COLO668 (cell line): Measurements from ENCODE around the gene TBC1D5.
A peak's percentile ranks its signal among the peaks of the same experiment; 100 is the strongest.
"Not testable (repeated sequence)": the region's sequence is repeated elsewhere in the genome, so short reads cannot be mapped to it uniquely, and the experiment has no call there.

Source experiments
- DNase-seq: peaks from one replicate; lab custom pipeline; 2025; ENCODE audit not compliant: unreplicated experiment; lab: John Stamatoyannopoulos, UW

TBC1D5 gene

GRCh38 chr3:17423786-17424536 is 318.5 kb downstream of the TBC1D5 start:
- no peak for DNase-seq

GRCh38 chr3:17422636-17423035 is 319.8 kb downstream of the TBC1D5 start:
- DNase-seq: no peak

GRCh38 chr3:17420668-17421067 is 321.8 kb downstream of the TBC1D5 start:
- DNase-seq: no peak

- peak; percentile 4 for DNase-seq
Observed at GRCh38 chr3:17412950-17413530, 329.4 kb downstream of the TBC1D5 start.

GRCh38 chr3:17411157-17411877 is 331.1 kb downstream of the TBC1D5 start:
- no peak for DNase-seq

- DNase-seq: no peak
Observed at GRCh38 chr3:17407576-17407975, 334.9 kb downstream of the TBC1D5 start.

- DNase-seq: no peak
Observed at GRCh38 chr3:17404548-17404947, 337.9 kb downstream of the TBC1D5 start.

- no peak for DNase-seq
Observed at GRCh38 chr3:17402442-17402841, 340.0 kb downstream of the TBC1D5 start.

GRCh38 chr3:17401912-17402311 is 340.5 kb downstream of the TBC1D5 start:
- no peak for DNase-seq

- DNase-seq: no peak
Observed at GRCh38 chr3:17399586-17399985, 342.8 kb downstream of the TBC1D5 start.

- DNase-seq: no peak
Observed at GRCh38 chr3:17398959-17399551, 343.4 kb downstream of the TBC1D5 start.

GRCh38 chr3:17396036-17396435 is 346.4 kb downstream of the TBC1D5 start:
- DNase-seq: no peak

- no peak for DNase-seq
Observed at GRCh38 chr3:17394541-17395155, 347.8 kb downstream of the TBC1D5 start.

GRCh38 chr3:17392516-17392915 is 349.9 kb downstream of the TBC1D5 start:
- not testable (repeated sequence) for DNase-seq

- no peak for DNase-seq
Observed at GRCh38 chr3:17390785-17391184, 351.6 kb downstream of the TBC1D5 start.

GRCh38 chr3:17387108-17387507 is 355.3 kb downstream of the TBC1D5 start:
- DNase-seq: no peak

GRCh38 chr3:17386432-17386831 is 356.0 kb downstream of the TBC1D5 start:
- DNase-seq: no peak

- DNase-seq: no peak
Observed at GRCh38 chr3:17384567-17385296, 357.7 kb downstream of the TBC1D5 start.

GRCh38 chr3:17373304-17373703 is 369.1 kb downstream of the TBC1D5 start:
- no peak for DNase-seq

- no peak for DNase-seq
Observed at GRCh38 chr3:17372362-17373210, 369.8 kb downstream of the TBC1D5 start.
